Parathyroid adenoma (tissue), 2 donors: Measurements from ENCODE around the gene NOS2.

Experiments used
- H2AFZ ChIP-seq: fragments of 300-600 bp; sonication (generic); one replicate; pipeline ENCODE4 v1.7.0; 2017; ENCODE audit warnings: antibody characterized with exemption, mild to moderate bottlenecking
- H3K27ac ChIP-seq: fragments of 300-600 bp; sonication (generic); one replicate; pipeline ENCODE4 v1.7.0; 2017
- H3K27me3 ChIP-seq: fragments of 300-600 bp; sonication (generic); one replicate; pipeline ENCODE4 v1.7.0; 2017; ENCODE audit warnings: low read length; ENCODE audit not compliant: control insufficient read depth, insufficient read depth
- H3K36me3 ChIP-seq: fragments of 300-600 bp; sonication (generic); one replicate; pipeline ENCODE4 v1.7.0; 2017; ENCODE audit warnings: low read length; ENCODE audit not compliant: control insufficient read depth, insufficient read depth
- H3K4me1 ChIP-seq: fragments of 300-600 bp; sonication (generic); one replicate; pipeline ENCODE4 v1.7.0; 2017; ENCODE audit warnings: control low read depth
- H3K4me2 ChIP-seq: fragments of 300-600 bp; sonication (generic); one replicate; pipeline ENCODE4 v1.7.0; 2017; ENCODE audit warnings: low read length
- H3K4me3 ChIP-seq: fragments of 300-600 bp; sonication (generic); one replicate; pipeline ENCODE4 v1.7.0; 2017; ENCODE audit warnings: low read depth, low read length
- H3K79me2 ChIP-seq: fragments of 300-600 bp; sonication (generic); one replicate; pipeline ENCODE4 v1.7.0; 2017; ENCODE audit warnings: control low read depth
- H3K9ac ChIP-seq: fragments of 300-600 bp; sonication (generic); one replicate; pipeline ENCODE4 v1.7.0; 2017; ENCODE audit warnings: mild to moderate bottlenecking
- H3K9me3 ChIP-seq: fragments of 300-600 bp; sonication (generic); one replicate; pipeline ENCODE4 v1.7.0; 2017; ENCODE audit warnings: low read length; ENCODE audit not compliant: control insufficient read depth
- CTCF ChIP-seq: fragments of 300-600 bp; sonication (generic); IDR thresholded peaks from one replicate; pipeline ENCODE4 v1.7.0; 2017; ENCODE audit warnings: antibody characterized with exemption, mild to moderate bottlenecking
- donor health status: primary hyperparathyroidism.

The NOS2 gene

GRCh38 chr17:27788919-27789318 is 11.4 kb downstream of the NOS2 start:
- H3K9me3 ChIP-seq: no peaks in the 10 kb centered on the region
- no peak for TF ChIP-seq CTCF

DNA sequence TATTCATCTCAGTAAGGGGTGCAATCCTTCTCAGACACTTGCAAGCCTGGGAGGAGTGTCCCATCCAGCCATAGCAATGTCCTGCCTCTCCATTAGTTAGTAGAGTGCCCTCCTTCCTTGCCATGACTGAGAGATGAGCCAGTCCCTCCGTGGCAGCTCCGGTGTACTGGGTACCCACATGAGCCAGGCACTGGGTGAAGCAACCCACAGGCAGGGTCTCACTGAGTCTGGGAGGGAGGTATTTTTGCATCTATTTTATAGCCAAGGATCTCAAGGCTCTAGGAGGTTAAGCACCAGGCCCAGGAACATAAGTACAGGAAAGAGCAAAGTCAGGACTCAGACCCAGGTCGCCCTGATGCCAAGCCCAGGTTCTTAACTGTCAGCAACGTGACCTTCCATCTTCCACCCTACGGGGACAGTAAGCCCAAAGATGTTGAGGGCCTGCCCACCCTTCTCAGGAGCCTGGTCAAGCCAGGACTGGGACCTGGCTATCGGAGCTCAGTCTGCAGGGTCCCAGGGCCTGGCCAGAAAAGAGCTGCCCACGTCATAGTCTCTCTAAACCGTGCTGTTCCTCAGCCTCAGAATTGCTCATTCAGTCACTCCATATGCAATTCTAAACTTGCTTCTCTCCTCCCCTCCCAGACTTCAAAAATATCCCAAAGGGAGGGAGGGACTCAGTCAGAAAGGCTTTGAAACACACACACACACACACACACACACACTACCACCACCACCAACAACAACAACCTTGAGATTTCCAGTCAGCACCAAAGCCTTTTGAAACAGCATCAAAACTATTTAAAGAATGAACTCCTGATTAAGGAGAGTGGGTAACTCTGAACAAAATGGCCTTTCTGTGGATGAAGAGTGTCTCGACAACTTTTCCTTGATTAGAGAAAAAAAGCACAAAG is 16.6 kb downstream of the NOS2 start:
- Histone ChIP-seq H3K79me2 (no peaks in the 10 kb centered on the region), H3K27me3 (no peaks in the 10 kb centered on the region), H3K36me3 (no peaks in the 10 kb centered on the region), H3K4me1 (no peaks in the 10 kb centered on the region), H3K27ac (no peak overlapping the region), H3K9ac (no peak overlapping the region), H2AFZ (no peak overlapping the region), H3K4me3 (no peak overlapping the region), H3K9me3 (no peaks in the 10 kb centered on the region), H3K4me2 (no peak overlapping the region)
- TF ChIP-seq CTCF: no peak

More at GRCh38 chr17:27788919-27789318, 11.4 kb downstream of the NOS2 start:
- Histone ChIP-seq H3K4me3 (no peak overlapping the region), H3K4me2 (no peak overlapping the region), H3K4me1 (no peaks in the 10 kb centered on the region), H3K79me2 (no peaks in the 10 kb centered on the region), H3K27me3 (no peaks in the 10 kb centered on the region), H2AFZ (no peak overlapping the region), H3K27ac (no peak overlapping the region), H3K36me3 (no peaks in the 10 kb centered on the region), H3K9ac (no peak overlapping the region)

DNA sequence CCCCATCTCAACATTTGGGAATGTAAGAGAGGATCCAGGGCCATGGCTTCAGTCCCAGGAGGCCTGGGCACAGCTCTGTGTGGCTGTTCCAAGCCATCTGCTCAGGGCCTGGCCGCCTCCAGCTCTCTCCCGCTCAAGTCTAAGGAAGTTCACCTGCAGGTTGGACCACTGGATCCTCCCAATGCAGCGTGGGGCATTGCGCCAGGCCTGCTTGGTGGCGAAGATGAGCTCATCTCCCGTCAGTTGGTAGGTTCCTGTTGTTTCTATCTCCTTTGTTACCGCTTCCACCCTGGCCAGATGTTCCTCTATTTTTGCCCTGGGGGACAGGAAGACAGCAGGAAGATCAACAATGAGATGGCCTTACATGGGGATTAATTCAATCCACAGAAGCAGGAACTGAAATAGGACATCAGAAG is 17.5 kb downstream of the NOS2 start:
- no peak overlapping the region for H2AFZ ChIP-seq
- no peak overlapping the region for H3K4me3 ChIP-seq
- H3K9ac ChIP-seq: no peak overlapping the region
- no peaks in the 10 kb centered on the region for H3K79me2 ChIP-seq
- H3K27ac ChIP-seq: no peak overlapping the region
- H3K4me1 ChIP-seq: no peaks in the 10 kb centered on the region
- no peak overlapping the region for H3K4me2 ChIP-seq
- H3K36me3 ChIP-seq: no peaks in the 10 kb centered on the region
- no peak for TF ChIP-seq CTCF
- H3K9me3 ChIP-seq: no peaks in the 10 kb centered on the region
- no peaks in the 10 kb centered on the region for H3K27me3 ChIP-seq

- no peaks in the 10 kb centered on the region for H3K4me1 ChIP-seq
- no peak overlapping the region for H3K4me3 ChIP-seq
- no peak overlapping the region for H3K27ac ChIP-seq
Measured at GRCh38 chr17:27780828-27781404, 19.4 kb downstream of the NOS2 start.

More at GRCh38 chr17:27780828-27781404, 19.4 kb downstream of the NOS2 start:
- no peak overlapping the region for H3K4me2 ChIP-seq
- H3K27me3 ChIP-seq: no peaks in the 10 kb centered on the region
- no peak overlapping the region for H2AFZ ChIP-seq
- H3K9me3 ChIP-seq: no peaks in the 10 kb centered on the region
- H3K79me2 ChIP-seq: no peaks in the 10 kb centered on the region
- no peaks in the 10 kb centered on the region for H3K36me3 ChIP-seq
- no peak for TF ChIP-seq CTCF
- H3K9ac ChIP-seq: no peak overlapping the region
